Activated CD4-positive, alpha-beta T cell treated with anti-CD3 and anti-CD28 coated beads, Interleukin-2, amount 50 U/mL, for 48 hours (primary cell): ENCODE results near the gene SPACA9.

Experiments
- DNase-seq, 2 experiments: peaks; one replicate each; pipeline ENCODE4 v3.0.0-alpha.2; 2020

SPACA9 gene

DNA sequence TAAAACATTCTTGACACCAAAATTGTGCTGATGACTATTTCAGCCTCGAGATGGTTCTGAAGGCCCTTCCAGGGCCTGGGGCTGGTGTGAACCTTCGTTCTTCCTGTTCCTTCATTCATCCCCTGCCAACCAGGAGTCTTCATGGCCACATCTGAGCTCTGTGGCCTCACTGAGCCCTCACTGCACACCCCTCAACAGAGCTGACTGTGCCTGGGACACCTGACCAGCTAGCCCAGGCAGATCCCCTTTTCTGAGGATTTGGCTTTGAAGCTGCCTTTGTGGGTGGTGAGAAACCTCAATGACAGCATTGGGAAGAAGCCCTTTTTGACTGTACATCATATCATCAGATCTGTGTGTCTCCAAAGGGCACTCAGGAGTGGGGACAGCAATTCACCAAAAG lies 14.4 kb upstream of the SPACA9 start:
- no peak for DNase-seq

DNA sequence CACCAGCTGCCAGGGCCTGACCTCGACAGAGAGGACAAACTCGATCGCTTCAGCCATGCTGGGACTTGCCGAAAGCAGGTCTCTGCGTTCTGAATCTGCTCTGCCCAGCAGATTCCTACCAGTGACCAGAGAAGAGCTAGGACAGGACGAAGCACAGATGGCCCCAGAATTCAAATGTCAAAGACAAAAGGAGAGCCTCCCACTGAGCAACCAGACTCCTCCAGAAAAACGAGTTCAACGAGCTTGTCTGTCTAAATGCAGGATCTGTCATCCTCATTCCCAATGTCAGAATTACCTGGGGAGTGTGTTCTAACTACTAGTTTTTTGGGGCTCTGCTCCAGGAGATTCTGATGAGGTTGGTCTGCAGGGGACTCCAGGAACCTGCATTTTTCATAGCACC lies 14.0 kb upstream of the SPACA9 start:
- no peak for DNase-seq

DNA sequence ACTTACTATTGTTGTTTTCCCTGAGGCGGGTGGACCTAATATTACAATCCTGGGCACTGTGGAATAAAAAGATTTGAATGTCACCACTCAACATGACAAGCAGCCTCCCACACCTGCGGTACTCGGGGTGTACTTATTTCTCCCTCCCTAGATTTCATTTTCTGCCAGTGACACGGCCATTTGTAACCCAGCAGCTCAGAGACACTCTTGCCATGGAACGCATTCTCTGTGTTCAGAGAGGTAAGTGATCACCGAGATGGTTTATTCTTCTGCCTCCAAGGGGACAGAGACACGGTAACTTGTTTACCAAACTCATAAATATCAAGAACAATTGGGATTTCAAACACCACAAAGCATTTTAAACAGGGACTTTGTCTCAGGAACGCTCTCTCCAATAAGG lies 11.8 kb upstream of the SPACA9 start:
- no peak for DNase-seq

DNA sequence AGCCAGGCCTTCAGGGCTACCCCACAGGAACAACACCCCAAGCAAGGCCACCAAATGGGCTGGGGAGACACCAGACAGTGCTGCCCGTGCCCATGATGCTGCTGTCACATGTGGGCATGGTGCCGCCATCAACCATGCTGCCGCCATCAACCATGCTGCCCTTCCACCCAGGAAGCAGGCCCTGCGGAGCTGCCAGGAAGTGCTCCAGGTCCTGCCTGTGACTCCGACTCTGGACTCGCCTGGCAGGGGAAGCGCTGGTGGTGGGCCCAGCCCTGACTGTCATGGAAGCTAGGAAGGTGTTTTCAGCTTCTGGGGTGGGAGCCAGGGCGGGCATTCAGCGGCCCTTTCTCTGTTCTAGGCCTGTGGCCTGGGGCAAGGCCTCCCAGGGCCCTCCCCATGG lies 9.4 kb upstream of the SPACA9 start:
- no peak for DNase-seq

DNA sequence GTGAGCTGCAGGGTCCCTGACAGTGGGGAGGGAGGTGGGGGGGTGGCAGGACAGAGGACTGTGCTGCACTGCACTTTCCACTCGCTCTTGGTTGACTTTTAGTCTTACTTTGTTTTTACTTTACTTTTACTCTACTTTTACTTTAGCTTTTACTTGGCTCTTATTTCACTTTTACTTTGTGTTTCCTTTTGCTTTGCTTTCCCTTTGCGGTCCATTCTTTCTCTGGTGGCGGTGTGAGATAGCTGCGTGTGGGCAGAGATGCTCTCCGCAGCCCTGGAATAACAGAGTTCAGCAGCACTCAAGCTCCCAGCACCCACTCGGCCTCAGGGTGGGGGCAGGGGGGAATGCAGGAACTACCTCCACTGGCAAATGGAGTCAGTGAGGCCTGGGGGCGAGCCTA lies 5.3 kb upstream of the SPACA9 start:
- DNase-seq = peak; percentile 24 to 45

DNA sequence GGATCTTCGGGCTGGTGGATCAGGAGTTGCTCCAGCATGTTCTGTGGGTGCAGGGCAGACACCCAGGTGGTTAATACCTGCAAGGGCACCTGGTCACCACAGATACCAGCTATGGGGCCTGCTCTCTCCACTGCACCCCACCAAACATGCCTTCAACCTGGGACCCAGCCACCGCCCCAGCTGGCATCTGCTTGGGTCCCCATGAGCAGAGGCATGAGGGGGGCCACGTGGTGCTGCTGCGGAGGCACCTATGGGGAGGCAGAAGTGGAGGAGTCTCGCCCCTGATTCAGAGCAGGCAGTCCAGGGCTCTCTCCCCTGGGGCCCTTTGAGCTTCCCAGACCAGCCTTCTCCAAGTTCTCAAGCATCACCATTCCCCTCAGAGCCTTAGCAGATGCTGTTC lies 3.5 kb upstream of the SPACA9 start:
- no peak for DNase-seq

DNA sequence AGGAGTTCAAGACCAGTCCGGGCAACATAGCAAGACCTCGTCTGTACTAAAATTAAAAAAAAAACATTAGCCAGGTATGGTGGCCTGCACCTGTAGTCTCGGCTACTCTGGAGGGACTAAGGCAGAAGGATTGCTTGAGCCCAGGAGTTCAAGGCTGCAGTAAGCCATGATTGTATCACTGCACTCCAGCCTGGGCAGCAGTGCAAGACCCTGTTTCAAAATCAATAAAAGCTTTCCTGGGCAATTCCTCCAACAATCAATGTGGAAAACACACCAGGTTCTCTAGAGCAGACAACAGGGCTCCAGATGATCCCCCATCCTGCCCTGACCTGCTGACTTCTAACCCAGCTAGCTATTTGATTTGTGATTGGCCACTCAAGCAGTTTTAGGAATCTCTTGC lies 1.8 kb upstream of the SPACA9 start:
- DNase-seq = no peak

DNA sequence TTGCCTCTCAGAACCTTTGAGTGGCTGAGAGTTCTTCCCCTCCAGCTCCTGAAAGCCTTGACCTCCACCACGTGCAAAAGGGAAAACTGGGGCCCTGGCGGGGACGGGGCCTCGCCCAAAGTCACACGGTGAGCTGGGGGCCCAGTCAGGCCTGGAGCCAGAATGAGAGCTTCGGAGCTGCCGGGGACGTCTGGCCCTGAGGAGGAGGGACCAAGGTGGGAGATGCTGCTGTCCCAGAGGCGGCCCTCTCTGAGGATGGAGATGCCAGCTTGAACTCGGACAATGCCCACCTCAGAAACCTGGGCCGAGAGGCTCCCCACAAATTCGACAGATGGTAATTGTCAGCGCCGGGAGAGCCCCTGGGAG lies 1.3 kb upstream of the SPACA9 start:
- DNase-seq = no peak

DNA sequence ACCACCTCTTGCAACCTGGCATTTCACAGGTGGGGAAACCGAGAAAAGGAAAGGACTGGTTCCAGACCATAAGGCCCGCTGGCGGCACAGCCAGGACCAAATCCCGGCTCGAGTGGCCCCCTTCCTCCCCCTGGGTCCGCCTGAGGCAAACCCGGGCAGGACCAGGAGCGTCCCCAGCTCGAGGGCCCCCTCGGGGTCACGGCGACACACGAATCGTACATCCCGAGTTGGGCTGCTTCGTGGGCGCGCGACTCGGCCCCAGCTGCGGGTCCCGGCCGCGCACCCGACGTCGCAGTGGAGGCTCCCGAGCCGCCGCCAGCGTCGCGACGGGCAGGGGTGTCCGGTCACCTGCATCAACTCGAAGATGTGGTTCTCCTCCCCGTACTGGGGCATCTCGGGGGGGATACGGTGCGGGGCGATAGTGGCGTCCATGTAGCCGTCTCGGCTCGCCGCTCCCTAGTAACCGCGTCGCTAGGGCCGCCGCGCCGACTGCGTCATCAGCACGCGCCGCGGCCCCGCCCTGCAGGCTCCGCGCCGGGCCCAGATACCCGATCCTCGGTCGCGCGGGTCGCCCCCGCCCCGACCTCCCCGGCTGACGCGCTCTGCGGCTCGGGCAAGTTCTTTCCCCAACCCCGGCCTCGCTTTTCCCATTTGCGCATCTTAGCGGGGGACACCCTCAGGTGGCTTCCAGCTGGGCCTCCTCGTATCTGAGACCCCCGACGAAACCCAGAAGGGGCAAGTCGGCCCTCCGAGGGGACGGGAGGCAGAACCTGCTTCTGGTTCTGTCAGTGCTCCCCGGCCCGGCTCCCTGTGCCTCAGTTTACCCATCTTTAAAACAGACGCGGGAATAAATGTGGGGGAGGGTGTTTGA lies 639 bp upstream of the SPACA9 start, which contains the start of gene AK8:
TSS of gene AK8 (minus strand) at position 461 of the 871 bp plus-strand sequence. CDS start at position 432, 29 bp downstream.
- DNase-seq = peak; percentile 71 to 75

DNA sequence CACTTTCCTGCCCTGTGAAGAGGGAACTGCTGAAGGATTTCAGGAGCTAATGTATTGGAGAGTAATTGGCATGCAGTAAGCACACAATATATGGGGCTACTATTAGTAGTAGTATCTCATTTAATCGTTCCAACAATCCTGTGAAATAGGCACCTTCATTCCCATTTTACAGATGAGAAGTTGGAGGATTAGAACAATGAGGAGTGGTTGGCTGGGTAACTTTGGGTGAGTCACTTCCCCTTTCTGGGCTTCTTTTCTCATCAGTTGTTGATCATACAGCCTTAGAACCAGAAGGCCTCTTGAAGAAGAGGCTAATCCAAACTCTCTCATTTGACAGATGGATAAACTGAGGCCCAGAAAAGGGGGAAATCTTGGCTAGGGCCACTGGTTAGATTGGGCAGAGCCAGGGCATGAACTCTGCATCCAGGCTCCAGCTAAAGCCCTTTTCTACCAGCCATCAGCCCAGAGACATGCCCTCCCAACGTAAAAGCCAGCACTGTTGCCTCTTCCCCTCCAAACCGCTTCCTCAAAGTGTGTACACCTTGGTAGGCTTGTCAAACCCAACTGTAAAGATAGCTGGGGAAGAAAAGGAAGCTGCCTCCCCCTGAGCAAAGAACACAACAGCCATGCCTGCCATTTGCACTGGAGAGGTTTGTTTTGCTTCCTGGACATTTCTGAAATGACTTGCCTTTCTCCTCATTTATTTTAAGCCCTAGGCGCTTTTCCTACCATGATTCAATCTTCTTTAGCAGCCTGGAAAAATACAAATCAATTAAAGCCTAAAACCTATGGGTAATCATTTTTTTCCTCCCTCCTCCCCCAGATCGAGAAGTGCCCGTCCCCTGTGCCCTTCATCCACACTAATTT lies 992 bp downstream of the SPACA9 start:
- no peak for DNase-seq

DNA sequence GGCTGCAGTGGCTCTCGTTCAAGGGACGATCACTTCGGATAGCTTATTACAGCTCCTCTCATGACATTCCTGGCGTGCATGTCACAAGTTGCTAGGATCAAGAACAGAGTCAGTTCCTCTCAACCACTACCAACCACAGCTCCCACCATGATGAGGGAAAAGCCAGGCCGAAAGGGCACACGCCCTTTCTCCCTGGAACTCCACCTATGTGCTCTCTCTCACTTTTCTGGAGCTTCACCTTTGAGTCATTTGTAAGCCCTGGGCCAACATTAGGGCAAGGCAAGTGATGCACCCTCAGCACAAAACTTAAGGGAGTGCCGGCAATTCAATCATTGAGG lies 1.6 kb downstream of the SPACA9 start:
- DNase-seq = no peak

DNA sequence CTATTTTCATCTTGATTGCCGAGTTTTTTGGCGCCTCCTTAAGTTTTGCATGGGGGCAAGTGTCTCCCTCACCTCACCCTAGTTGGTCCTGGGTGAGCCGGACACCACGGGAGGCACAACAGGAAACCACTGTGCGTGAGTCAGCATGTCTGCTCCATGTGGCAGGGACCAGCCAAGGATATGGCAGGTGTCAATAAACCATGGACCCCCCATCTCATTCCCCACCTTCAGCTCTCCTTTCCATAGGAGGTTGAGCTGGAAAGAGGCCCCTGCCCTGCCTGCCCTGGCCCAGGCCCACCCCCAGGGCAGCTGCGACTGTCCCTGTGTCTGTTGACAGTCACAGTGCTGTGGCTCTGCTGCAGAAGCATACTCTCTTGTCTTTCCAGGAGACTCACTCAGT lies 3.1 kb downstream of the SPACA9 start:
- no peak for DNase-seq

DNA sequence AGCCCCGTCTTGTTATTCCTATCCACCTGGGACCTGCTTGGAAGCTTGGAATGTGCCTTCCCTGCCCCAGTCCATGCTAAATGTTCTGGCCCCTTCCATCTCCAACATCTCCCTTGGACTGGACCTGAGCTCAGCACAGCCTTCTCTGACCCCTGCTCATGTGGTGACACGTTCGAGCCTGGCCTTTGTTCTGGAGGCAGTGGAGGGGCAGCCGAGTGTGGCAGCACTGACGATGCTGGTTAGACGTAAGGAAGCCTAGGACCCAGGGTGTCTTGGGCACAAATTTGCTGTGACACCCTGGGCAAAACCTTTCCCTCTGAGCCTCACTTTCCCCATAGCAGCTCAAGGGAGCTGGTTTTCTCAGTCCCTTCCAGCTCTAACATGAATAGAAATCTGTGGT lies 3.9 kb downstream of the SPACA9 start:
- no peak for DNase-seq

DNA sequence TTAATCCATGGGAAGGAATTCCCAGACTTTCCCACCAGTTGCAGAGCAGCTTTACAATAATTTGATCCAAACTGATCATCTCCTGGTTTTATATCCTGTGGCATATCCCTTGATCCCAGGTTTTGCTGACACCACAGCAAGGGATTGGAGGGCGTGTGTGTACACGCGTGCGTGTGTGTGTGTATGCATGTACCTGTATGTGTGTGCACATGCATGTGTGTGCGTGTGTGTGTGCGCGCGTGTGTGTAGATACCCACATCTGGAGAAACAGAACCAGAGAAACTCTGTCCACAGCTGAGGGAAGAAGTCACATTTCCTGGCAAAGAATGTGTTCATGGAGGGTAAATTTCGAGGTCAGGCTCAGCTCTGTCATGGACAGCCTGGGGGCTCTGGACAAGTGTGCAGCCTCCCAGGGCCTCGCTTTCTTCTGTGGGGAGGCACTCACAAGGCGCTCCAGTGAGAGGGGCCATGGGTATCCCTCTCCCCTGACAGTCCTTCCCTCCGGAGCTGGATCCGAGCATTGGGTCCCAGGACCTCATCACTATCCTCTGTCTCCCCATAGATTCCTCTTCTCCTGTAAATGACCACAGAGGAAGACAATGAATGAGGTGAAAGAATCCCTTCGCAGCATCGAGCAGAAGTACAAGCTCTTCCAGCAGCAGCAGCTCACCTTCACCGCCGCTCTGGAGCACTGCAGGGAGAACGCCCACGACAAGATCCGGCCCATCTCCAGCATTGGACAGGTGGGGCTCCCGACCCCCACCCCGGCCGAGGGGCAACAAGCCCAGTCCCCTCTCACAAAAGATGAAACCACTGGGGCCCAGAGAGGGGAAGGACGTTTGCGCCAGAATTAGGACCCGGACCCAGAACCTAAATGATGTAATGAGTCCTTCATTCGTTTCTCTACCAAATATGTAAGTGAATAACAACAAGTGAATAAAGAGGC lies 4.9 kb downstream of the SPACA9 start:
- no peak for DNase-seq

DNA sequence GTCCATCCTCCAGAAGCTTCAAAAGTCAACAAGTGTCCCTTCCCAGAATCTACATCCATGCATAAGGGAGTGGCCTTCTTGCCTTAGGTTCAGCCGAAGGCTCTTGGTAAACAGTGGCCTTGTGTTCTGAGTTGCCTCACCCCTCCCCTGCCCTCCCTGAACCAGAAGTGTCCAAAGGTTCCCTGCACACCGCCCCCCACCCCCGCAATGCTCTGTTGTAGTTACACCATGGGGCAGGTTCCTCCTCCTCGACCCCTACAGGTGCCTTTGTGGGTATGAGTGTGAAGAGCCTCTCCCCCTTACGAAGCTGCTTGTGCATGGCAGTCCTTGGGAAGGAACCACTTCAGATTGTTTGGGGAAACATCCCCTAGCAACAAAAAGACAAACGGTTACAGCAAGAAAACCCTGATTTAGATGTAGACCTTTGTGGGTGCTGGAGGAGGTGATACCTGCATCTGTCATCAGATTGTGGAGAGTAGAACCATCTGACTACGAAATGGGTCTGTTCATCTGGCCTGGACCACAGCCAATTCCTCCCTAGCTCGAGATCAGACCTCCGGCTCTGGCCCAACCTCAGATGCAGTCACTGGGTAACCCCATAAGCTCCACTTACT lies 7.1 kb downstream of the SPACA9 start:
- no peak for DNase-seq

DNA sequence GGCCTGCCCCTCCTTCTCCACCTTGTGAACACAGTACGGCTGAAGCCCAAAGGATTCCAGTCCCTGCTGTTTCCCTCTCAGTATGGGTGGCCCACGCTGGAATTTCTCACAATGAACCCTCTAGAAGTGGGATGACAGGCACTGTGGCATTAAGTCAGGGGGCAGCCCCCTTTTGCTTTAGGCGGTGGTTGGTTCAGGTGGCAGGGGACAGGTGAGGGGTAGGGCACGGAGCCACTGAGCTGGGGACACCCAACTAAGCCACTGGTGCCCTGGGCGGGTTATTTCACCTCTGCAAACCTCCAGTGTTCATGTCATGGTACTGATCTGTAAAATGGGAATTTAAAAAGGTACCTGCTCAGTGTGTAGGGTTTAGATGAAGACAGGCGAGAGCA lies 7.6 kb downstream of the SPACA9 start:
- no peak for DNase-seq

DNA sequence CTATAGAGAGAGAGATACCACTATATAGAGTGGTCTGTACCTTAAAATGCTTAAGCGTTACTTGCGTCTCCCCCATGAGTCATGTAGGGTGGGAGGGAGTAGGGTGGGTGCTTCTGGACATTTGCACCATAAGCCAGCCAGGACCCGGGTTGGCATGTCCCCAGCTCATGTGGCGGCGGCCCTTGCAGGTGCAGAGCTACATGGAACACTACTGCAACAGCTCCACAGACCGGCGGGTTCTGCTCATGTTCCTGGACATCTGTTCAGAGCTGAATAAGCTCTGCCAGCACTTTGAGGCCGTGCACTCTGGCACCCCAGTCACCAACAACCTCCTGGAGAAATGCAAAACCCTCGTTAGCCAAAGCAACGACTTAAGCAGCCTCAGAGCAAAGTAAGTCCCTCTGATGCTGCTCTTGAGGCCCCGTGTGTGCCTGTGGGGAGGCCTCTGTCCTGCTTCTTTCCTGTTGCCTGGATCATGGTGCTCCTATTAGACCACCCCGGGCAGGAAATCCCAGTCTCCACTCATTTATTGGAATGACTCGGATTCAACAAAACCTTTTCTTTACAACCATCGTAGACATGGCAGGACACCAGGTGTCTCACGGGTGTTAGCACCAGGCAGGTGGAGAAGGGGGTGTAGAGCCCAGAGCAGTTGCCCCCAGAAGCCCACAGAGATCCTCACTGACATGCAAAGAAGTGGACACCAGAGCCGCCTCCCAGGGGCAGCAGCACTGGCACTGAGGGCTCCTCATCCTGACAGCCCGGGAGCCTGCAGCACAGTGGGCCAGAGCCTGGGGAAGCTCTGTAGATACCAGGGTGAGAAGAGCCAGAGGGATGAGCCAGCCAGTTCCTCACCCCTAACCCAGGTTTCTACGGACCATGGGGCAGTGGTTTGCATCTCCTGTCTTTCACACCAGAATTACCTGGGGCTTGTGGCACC lies 8.8 kb downstream of the SPACA9 start:
- no peak for DNase-seq

DNA sequence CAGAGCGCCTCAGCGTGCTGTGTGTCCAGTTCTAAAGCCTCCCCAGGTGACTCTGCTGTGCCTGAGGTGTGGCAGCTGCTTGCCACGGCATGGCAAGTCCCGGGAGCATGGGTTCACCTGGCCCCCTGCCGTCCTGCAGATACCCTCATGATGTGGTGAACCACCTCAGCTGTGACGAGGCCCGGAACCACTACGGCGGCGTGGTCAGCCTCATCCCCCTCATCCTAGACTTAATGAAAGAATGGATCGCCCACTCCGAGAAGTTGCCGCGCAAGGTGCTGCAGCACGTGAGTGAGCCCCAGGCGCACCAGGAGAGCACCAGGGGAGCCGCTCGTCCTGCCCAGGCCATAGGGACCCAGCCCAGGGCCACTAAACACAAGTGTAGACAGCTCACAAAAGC lies 9.5 kb downstream of the SPACA9 start:
- no peak for DNase-seq

DNA sequence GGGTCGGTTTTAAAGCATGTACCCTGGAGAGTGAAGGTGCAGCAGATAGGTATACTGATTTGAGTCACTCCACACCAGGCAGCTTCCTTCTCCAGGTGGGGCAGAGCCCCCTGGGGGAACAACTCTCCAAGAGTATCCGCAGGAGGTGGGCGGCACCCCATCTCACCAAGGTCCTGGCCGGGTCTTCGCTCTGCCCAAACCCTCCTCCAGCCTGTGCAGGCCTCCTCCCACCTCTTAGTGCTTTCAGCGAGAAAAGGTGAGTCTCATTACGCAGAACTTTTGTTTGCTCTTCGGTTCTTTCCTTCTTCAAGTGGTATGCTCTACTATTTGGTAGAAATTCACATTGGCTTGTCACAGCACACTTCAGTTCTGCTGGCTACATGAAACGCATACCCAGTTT lies 13.7 kb downstream of the SPACA9 start:
- no peak for DNase-seq

DNA sequence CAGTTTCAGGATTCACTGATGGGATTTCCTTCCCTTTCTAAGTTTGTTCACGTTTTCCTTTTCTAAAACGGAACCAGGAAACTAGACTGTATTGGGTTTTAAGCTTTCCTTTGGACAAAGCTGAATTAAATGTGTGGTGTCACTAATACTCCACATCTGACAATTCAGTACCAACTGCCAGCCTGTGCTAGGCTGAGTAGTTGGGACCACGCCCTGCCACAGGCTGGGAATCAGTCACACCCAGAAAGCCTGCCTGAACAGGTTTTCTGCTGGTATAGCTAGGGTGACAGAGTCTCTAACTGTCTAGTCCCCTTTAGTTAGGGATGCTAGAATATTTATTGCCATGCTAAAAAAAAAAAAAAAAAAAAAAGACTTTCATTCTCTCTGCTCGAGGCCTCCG lies 15.6 kb downstream of the SPACA9 start:
- DNase-seq = no peak
